PC-3 (cell line): ENCODE data around the gene OPRD1.

Experiments used
- CTCF ChIP-seq: fragments of 300-600 bp; sonication (generic); conservative IDR thresholded peaks from 2 replicates; pipeline ENCODE4 v1.5.1; 2017; ENCODE audit warnings: antibody characterized with exemption, low read depth, mild to moderate bottlenecking, low read length
- EZH2 ChIP-seq: fragments of 300-600 bp; sonication (generic); IDR thresholded peaks from one replicate; pipeline ENCODE4 v1.6.1; 2017; ENCODE audit warnings: antibody characterized with exemption, mild to moderate bottlenecking, low read length; ENCODE audit not compliant: unreplicated experiment
- EZH2phosphoT487 ChIP-seq: fragments of 300-600 bp; sonication (generic); IDR thresholded peaks from 2 replicates; pipeline ENCODE4 v1.6.1; 2018; ENCODE audit warnings: mild to moderate bottlenecking, antibody characterized with exemption, low read length, borderline replicate concordance

DNA sequence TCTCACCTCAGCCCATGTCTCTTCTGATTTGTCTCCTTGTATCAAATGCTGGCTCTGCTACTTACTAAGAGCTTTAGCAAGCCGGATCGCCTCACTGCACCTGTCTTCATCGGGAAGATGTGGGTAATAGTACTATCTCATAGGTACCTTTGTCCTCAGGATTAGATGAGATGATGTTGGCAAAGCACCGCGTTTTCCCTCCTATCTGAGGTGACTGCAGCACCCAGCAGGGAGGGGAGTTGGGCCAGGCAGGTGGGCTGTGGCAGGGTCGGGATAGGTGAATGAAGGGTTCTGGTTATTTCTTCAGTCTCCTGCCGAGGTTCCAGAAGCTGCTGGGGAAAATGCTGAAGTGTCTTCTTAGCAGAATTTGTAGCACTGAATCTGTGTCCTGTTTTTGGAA is 5.2 kb downstream of the OPRD1 start:
- no peak for TF ChIP-seq CTCF
- TF ChIP-seq EZH2: no peak
- no peak for TF ChIP-seq EZH2phosphoT487
